NCI-H446 treated with DMSO at 0.1 percent for 48 hours (cell line): Measurements from ENCODE around the gene ANKRD40CL.
"Not testable (repeated sequence)": the region's sequence is repeated elsewhere in the genome, so short reads cannot be mapped to it uniquely, and the experiment has no call there.

Experiments used
- DNase-seq: peaks from one replicate; lab custom pipeline; 2025; lab: John Stamatoyannopoulos, UW

ANKRD40CL gene

DNA sequence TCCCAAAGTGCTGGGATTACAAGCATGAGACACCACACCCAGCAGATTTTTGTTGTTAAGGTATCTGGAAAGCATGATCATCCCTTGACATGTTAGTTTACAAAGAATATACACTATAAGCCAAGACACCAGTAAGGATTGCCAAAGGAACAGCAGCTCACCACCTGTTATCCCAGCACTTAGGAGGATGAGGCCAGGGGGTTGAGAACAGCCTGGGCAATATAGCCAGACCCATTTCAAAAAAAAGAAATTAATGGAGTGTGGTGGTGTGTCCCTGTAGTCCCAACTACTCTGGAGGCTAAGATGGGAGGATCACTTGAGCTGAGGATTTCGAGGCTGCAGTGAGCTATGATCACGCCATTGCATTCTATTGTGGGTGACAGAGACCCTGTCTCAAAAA is 5.1 kb downstream of the ANKRD40CL start:
- no peak for DNase-seq

DNA sequence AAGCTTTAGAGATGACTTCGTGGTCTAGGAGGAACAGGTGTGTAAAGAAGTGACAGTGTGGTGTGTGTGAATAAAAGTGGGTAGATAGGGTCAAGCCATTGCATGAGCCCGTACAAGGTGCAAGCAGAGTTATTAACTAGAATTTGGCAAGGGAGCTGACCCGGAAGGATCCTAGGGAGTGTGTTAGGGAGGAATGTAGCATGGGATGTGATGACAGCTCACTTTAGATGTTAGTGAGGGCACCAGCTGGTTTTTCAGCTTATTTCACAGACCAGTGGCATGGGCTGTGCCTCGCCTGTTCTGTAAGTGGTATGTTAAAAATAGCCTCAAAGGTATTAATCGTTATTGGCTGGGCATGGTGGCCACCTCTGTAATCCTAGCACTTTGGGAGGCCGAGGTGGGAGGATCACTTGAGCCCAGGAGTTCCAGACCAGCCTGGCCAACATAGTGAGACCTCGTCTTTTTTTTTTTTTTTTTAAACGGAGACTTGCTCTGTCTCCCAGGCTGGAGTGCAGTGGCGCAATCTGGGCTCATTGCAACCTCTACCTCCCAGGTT is 8.3 kb downstream of the ANKRD40CL start:
- no peak for DNase-seq

DNA sequence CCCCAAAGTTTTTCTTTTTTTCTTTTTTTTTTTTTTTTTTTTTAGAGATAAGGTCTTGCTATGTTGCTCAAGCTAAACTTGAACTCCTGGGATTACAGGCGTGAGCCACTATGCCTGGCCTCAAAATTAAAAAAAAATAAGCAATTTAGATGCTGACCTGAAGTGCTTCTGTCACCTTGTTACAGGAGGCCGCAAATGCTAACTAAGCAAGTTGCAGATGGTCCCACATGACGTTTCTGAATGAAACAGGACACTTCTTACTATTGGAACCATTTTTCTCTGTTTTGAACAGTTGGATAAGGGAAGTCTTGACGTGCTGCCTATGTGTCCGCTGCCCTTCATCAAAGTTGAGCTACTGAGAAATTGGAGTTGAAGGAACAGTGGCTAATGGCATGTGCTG is 8.8 kb downstream of the ANKRD40CL start:
- DNase-seq: no peak

DNA sequence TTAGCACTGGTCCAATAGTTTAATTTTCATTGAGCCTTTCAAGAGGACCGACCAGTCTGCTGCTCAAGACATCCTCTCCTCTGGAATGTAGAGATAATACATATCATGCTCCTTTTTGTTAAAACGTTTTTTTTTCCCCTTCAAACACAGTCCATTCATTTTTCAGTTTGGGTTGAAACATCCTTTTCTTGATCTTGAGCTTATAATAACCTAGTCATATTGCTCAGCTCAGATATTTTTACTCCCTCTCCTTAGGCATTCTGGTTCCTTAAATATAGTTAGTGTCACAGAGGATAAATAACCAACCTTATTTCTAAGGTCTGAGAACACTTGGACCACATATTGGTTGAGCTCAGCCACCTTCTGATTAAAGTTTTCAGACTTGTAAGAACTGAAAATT is 12.8 kb downstream of the ANKRD40CL start:
- DNase-seq: no peak

DNA sequence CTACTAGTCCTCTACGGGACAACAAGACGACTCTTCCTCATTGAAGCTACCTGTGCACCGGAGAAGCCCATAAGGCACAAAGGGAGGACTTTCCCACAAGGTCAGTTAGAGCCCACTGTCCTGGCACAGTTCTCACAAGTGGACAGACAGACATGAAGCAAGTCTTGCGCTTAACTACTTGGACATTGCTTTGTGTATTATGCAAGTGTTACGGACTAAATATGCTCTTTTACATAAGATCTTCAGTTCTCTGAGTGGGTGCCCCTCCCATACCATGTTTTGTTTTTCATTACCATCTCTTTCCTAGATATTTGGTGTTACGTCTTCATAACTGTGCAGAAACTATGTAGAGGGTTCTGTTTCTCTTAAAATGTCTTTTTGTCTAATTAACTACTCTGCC is 18.1 kb downstream of the ANKRD40CL start:
- no peak for DNase-seq

DNA sequence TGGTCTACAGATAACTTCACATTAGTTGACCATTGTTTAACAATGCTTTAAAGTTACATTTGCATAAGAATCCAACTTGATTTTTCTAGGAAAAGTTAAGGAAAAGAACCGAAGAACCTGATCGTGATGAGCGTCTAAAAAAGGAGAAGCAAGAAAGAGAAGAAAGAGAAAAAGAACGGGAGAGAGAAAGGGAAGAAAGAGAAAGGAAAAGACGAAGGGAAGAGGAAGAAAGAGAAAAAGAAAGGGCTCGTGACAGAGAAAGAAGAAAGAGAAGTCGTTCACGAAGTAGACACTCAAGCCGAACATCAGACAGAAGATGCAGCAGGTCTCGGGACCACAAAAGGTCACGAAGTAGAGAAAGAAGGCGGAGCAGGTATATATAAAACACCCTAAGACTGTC is 21.7 kb downstream of the ANKRD40CL start:
- DNase-seq: no peak

DNA sequence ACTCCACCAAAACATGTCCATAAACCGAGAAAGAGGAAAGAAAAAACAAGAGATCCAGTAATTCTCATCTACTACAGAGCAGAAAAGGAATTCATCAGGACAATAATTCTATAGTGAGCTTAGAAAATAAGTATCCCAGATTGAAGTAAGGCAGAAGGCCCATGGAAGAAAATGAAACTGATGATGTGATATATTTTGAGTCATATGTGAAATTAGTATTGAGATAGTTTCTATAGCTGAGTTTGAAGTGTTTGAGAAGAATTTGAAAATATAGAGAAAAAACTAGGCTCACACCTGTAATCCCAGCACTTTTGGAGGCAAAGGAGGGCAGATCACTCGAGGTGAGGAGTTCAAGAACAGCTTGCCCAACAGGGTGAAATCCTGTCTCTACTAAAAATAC is 28.2 kb downstream of the ANKRD40CL start:
- no peak for DNase-seq

DNA sequence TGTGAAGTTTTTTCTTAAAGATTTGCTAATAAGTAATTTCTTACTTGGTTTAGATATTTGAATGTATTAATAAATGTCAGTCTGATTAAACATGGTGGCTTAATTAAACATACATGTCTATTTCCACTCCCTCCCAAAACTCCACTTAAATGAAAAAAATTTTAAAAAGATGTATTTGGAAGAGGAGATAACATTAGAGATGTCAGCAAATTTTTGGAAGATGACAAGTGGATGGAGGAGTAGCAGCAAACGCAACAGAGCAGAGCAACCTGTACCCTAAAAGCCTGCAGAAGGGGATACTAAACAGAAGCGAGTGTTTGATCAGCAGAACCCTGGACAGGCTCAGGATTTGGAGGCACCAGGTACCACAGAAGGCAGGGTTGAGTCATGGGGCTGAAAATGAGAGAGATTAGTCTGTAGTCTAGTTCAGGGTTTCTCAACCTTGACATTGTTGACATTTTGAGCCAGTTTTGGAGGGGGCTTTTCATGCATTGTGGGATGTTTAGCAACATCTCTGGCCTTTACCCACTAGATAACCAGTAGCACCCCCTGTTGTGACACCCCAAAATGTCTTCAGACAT is 30.1 kb downstream of the ANKRD40CL start:
- no peak for DNase-seq

DNA sequence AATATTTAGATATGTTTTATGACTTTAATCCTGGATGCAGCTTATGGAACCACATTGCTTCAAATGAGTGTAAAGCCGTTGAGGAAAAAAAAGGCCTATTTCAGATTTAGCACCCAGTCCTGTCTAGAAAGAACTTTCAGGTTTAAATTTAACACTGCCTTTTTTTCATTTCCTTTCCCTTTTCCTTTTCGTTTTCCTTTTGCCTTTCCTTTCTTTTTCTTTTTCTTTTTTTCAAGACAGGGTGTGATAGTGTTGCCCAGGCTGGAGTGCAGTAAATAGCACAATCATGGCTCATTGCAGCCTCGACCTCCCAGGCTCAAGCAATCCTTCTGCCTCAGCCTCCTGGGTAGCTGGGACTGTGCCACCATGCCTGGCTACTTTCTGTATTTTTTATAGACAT is 32.0 kb downstream of the ANKRD40CL start:
- no peak for DNase-seq

DNA sequence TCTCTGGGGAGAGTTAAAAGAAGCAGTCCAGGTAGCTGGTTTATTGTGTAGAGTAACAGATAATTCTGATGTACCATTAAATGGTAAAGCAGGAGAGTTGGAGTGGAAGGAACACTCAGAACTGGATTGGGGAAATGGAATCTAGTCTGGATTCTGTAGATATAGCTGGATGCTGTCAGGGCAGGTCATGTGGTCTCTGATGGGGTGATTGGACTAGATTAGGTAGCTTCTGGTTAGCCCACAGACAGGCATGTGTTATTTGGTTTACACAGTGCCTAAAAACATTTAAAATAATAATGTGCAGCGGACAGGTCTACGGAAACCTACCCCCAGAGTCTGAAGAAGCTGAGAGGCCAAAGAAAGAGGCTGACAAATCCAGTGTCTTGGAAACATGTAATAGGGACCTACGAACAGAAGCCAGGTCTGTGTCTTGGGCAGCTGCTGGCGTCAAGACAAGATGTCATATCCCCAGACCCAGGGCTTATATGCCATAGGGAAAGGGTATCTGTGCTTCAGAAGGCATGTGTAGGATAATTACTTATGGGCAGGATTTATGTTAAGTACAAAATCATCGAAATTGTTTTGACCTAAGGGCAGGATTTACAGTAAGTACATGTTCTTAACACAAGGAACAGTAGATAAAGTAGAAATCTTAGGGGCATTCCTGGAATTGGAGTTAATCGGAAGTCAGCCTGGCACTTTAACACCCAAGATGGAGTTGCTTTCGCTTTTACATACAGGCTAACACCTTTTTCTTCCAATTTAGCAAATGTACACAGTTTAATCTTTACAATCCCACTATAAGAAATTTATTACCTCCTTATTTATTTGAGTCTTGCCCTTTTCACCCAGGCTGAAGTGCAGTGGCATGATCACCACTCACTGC is 35.5 kb downstream of the ANKRD40CL start:
- no peak for DNase-seq

DNA sequence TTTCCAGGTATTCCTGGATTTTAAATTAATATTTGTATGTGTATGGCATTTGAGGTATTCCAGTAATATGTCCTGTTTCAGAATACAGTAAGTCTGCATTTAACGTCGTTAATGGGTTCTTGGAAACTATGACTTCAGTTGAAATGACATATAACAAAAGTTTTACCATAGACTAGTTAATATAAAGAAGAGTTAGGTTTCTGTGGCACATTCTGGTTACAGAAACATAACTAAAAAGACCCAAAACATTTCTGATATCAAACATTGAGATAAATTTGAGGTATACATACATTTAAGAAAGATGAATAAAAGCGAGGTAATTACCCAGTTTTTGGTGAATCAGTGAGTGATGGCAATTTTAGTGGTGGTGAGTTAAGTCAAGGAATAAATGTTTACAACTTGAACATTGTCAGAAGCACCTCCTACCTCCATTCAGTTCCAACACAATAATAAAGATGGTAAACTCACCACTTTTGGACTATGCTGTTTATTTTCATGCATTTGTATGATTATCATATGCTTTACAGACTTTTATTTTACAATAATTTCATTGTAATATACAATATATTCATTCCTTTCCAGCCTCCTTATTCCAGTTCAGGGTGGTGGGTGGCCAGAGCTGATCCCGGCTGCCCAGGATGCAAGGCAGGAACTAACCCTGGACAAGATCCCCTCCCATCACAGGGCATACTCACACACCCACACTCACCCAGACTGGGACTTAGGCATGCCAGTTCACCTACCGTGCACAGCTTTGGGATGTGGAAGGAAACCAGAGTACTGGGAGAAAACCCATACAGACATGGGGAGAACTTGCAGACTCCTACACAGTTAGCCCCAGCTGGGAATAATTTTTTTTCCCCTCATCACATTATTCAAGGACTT is 38.2 kb downstream of the ANKRD40CL start:
- DNase-seq: no peak

DNA sequence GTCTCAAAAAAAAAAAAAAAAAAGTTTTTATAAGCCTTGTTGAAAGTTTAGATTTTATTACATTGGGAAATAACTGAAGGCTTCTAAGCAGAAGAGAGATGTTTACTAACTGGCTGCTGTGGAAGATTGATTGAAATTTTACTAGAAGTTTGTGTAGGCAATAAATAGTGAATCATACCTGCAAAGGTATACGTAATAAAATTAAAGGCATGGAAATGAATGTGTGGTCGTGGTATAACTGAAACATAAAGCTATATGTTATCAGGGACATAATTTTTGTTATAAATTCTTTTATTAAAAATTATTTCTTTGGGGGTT is 39.2 kb downstream of the ANKRD40CL start:
- no peak for DNase-seq

DNA sequence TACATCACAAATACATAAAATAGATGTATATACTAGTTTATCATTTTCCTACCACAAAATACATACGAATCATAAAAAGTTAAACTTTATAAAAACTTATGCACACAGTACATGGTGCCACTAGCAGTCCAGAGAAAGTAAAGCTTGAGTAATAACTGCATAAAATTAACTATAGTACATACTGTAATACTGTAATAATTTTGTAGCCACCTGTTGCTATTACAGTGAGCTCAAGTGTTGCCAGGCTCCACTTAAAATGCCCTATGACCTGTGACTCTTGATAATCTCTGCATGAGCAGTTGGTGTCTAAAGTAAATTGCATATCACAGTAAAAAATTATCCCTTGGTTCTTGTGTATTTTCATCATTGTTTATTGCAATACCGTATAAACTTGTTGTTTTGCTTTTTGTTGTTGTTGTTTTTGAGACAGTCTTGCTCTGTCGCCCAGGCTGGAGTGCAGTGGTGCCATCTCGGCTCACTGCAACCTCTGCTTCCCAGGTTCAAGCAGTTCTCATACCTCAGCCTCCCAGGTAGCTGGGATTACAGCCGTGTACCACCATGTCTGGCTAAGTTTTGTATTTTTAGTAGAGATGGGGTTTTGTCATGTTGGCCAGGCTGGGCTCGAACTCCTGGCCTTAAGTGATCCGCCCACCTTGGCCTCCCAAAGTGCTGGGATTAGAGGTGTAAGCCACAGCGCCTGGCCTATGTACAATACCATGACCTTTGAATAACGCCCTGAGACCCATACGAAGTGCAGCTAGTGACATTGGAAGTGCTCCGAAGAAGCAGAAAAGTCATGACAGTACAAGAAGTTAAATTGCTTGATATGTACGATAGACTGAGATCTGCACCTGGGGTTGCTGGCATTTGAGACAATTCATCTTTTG is 41.3 kb downstream of the ANKRD40CL start:
- no peak for DNase-seq

DNA sequence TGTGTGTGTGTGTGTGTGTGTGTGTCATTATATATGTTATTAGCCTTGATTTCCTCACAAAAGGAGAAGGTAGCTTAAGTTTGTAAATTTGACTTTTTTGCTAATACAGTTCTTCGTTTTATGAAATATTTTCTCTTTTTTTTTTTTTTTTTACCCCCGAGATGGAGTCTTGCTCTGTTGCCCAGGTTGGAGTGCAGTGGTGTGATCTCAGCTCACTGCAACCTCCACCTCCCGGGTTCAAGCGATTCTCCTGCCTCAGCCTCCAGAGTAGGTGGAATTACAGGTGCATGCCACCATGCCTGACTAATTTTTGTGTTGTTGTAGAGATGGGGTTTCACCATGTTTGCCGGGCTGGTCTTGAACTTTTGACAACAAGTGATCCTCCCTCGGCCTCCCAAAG is 42.7 kb downstream of the ANKRD40CL start:
- DNase-seq: not testable (repeated sequence)

DNA sequence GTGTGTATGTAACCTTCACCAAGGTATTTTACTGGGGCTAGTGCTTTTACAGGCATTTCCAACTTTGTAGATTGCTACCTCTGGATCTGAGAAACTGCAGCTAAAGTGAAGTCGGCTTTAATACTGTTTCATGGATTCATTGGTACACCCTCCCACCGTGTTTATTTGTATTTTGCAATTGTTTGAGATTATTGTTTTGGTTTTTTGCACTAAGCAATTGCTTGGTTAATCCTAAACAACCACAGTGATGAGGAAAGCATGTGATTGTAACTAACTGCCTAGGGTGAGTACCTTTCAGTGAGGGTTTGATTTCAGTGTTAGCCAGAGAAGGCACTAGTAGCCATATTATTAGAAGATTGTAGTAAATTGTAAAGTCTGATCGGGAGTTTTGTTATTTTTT is 44.6 kb downstream of the ANKRD40CL start:
- DNase-seq: no peak

DNA sequence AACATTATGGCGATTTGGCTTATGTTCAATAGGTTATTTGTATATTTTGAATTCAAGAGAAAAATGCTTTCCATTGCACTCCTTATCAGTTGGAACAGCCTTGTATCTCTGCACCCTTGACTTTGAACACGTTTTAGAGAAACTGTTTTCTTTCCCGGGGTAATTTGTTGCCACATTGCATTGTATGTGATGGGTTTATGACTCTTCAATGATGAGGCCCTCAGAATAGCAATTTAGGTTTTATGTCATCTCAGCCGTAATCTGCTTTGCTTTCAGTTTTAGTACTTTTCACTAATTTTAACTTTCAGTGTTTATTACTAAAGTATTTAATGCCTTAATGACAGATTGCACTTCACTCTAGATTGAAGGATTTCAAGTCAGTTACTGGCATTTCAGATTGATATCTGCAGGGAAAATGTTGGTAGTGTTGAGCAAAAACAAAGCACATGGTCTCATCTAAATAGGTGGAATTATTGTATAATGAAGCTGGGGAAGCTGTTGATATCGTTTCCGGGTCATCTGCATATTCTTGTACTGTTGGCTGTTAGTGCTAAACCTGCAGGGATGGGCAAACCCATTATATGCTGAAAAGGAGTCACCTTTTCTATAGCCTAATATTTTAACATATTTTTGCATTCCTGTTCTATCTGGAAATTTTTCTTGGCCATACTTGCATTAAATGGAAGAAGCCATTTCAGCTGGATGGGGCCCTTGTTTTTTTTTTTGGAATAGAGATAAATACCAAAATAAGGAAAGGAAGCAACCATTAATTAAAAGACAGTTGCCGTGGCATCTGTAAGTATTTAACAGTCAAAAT is 45.9 kb downstream of the ANKRD40CL start:
- DNase-seq: no peak

DNA sequence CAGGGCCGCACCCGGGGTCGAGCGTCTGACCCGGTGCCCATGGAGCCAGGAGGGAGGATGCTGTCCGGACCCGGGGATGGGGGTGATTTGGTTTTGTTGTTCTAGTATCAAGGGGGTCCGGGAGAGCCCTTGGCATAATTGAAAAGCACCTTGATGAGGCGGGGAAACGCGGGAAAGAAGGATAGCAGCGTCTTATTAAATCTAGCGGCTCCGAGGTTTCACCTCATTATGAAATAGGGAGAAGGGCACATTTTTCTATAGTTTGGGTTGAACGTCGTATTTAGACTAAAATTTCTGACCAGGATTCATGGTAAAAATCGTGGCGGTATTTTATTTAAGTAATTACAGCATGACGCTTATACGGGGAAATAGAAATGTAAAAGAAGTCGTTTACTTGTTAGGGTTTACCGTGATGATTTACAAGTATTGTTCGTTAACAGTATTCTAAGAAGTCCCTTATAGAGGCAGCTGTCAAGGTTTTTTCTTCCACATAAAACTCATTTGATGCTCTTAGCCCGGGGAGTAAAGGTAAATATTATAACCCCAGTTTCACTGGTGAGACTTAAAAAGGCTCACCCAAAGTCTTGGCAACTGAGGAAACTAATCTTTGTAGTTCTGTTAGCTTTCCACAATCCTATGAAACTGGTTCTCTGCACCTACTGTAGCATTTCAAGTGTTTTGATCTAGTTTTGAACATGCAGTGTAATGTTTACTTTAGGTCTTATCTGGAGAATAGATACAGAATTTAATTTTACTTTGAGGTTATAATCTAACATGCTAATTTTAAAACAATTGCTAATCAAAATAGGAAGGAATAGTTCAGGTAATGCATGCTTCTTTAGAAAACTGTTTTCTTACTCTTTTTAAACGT is 47.2 kb downstream of the ANKRD40CL start:
- no peak for DNase-seq

DNA sequence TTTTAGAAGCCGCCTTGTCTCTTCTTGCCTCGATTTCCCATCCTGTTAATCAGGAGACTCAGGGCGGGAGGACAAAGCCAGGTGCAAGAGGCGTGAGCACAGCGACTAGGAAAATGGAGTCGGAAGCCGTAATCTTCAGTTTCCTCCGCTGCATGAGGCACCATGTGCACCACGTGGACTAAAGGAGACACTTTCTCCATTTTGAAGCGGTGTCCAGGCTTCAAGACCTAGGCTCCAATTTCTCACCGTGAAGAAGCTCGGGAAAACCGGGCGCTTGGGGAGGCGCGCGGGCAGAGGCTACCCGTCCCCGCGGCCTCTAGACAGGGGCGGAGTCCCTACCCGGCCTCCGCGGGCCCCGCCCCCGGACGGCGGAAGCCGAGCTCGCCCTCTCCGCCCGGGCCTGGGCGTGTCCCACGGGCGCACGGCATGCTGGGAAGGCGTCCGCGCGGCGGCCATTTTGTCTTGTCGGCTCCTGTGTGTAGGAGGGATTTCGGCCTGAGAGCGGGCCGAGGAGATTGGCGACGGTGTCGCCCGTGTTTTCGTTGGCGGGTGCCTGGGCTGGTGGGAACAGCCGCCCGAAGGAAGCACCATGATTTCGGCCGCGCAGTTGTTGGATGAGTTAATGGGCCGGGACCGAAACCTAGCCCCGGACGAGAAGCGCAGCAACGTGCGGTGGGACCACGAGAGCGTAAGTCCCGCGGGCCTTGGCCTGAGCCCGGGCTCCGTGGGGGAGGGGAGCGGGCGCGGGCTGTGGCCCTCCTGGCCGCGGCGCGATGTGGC is 48.0 kb downstream of the ANKRD40CL start, which contains the start of gene LUC7L3:
TSS of gene LUC7L3 (plus strand) at position 460 of the 780 bp plus-strand sequence. CDS start at position 590, 130 bp downstream.
- peak; percentile 88 for DNase-seq

DNA sequence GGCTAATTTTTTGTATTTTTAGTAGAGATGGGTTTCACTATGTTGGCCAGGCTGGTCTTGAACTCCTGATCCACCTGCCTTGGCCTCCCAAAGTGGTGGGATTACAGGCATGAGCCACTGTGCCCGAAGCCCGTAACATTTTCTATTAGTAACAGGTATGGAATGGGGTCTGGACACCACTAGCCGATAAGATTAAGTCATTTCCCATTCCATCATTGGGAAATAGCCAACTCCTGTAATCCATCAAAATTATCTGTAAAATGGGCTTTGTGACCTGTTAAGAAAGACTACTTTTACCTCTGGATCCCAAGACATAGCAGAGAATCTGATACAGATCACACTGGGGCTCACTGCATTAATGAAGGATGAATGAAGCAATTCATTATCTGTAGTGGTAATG is 51.8 kb downstream of the ANKRD40CL start:
- no peak for DNase-seq
